CD4-positive, alpha-beta T cell treated with Interleukin-2 at 100 ng/mL for 4 hours (primary cell): ENCODE data around the gene WFDC10A.
"Not testable (repeated sequence)": the region's sequence is repeated elsewhere in the genome, so short reads cannot be mapped to it uniquely, and the experiment has no call there.

ENCODE experiments used
- DNase-seq: peaks from one replicate; pipeline ENCODE4 v3.0.0-alpha.2; 2020; ENCODE audit warnings: low spot score

WFDC10A gene

DNA sequence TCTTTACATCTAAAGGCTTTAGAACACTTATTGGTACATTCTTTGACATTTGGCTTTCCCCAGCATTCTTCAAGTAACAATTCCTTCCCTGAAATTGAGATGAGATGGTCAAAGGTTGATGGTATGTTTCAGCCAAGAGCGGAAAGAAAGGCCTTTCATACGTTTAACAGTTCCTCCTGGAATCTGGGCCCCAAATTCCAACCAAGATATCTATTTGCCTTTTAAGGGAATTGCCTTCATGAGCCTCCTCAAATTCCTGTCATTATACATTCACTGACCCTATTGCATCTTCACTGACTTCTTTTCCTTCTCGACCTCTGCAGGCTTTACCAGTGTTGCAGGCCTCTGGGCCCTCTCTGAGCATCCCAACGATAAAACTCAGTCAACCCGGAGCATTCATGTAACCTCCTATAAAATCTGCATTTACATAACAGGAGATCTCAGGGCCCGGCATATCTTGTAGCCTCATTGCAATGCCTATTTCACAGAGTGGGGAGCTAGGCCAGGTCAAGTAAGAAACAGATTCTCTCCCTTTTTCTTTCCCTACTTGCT, 19.8 kb downstream of the WFDC10A start:
- no peak for DNase-seq

DNA sequence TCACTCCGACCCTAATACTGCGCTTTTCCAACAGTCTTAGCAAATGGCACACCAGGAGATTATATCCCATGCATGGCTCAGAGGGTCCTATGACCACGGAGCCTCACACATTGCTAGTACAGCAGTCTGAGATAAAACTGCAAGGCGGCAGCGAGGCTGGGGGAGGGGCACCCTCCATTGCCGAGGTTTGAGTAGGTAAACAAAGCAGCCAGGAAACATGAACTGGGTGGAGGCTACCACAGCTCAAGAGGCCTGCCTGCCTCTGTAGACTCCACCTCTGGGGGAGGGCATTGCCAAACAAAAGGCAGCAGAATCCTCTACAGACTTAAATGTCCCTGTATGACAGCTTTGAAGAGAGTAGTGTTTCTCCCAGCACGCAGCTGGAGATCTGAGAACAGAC, 22.2 kb downstream of the WFDC10A start:
- DNase-seq, result not testable (repeated sequence)

DNA sequence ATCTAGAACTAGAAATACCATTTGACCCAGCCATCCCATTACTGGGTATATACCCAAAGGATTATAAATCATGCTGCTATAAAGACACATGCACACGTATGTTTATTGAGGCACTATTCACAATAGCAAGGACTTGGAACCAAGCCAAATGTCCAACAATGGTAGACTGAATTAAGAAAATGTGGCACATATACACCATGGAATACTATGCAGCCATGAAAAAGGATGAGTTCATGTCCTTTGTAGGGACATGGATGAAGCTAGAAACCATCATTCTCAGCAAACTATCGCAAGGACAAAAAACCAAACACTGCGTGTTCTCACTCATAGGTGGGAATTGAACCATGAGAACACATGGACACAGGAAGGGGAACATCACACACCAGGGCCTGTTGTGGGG, 27.5 kb downstream of the WFDC10A start:
- not testable (repeated sequence) for DNase-seq

DNA sequence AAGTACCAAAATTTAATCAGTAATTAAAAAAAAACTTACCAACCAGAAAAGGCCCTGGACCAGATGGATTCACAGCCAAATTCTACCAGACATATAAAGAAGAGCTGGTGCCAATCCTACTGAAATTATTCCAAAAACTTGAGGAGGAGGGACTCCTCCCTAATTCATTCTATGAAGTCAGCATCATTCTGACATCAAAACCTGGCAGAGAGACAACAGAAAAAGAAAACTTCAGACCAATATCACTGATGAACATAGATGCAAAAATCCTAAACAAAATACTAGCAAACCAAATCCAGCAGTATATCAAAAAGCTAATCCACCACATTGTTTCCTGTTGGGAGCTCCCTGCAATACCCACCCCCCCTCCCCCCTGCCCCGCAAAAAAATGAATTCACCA, 40.6 kb downstream of the WFDC10A start, which contains the start of gene WFDC11:
TSS of gene WFDC11 (minus strand) at position 101 of the 400 bp plus-strand sequence. CDS start 19,639 bp downstream, outside the sequence.
- no peak for DNase-seq

GRCh38 chr20:45672765-45673164, 43.2 kb downstream of the WFDC10A start:
- DNase-seq, result no peak

- DNase-seq, result no peak
Measured at GRCh38 chr20:45679650-45680049, 50.1 kb downstream of the WFDC10A start.
